ENCODE measurements around the gene WDFY3.

WDFY3 gene

DNA sequence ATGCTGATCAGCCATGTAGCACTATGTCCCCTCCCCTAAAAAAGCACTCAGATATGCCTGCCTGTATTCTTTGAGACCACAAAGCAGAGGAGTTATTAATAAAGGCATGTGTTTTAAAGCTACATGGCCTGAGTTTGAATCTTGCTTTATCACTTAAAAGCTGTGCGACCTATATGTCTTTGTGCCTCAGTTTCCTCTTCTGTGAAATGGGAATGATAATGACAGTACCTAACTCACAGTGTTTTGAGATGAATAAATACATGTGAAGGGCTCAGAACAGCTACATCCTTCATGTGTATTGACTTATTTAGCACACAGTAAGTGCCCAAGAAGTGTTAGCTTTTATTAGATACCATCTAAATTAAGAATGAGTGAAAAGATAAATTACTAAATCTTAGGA, 180.0 kb downstream of the WDFY3 start:
- DNase-seq: no peak

DNA sequence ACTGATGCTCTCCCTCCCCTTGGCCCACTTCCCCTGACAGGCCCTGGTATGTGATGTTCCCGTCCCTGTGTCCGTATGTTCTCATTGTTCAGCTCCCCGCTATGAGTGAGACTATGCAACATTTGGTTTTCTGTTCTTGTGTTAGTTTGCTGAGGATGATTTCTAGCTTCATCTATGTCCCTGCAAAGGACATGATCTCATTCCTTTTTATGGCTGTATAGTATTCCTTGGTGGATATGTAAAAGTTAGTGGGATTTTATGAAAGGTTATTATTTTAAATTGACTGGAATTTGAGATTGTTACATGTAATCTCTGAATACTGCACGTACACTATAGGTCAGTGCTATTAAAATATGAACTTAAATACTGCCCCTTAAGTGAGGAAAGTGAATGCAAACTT, 184.0 kb downstream of the WDFY3 start:
- DNase-seq: no peak

DNA sequence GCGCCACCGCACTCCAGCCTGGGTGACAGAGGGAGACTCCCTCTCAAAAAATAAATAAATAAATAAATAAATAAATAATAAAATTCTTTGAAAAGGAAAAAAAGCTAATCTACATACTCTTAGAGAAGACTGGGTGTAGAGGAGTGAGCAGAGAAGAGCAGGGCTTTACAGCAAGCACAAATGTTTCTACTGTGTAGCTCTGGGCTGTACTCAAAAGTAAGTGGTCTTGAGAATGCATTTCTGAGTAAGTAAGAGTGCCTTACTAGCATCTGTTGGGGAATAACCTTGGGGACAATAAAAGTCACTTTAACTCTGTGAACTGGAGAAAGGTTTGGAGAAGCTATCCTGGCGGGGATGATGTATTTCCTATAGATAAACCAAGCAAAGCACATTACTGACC, 185.8 kb downstream of the WDFY3 start:
- DNase-seq: no peak

DNA sequence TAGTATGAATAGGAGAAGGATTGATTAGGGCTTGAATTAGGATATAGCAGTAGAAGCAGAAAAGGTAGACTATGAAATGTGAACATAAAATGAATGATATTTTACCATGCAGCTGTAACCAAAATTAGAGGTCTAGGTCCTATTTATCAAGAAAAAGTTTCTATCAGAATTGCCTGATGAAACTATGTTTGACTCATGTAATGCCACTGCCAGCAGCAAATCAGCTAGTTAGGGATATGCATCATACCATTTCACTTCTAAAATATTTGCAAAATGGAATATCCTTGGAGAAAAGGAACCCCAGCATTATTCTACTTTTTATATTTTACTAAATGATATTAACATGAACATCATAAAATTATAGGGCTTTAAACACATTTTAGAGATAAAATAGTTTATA, 188.4 kb downstream of the WDFY3 start:
- DNase-seq: no peak

DNA sequence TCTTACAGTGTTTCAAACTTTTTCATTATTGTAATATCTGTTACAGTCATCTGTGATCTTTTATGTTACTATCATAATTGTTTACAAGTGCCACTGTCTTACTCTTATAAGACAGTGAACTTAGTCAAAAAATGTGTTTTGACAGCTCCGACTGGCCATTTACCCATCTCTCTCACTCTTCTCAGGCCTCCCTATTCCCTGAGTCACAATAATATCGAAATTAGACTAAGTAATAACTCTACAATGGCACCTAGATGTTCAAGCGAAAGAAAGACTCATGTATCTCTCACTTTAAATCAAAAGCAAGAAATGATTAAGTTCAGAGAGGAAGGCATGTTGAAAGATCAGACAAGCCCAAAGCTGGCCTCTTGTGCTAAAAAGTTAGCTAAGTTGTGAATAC, 199.3 kb downstream of the WDFY3 start:
- DNase-seq: no peak

DNA sequence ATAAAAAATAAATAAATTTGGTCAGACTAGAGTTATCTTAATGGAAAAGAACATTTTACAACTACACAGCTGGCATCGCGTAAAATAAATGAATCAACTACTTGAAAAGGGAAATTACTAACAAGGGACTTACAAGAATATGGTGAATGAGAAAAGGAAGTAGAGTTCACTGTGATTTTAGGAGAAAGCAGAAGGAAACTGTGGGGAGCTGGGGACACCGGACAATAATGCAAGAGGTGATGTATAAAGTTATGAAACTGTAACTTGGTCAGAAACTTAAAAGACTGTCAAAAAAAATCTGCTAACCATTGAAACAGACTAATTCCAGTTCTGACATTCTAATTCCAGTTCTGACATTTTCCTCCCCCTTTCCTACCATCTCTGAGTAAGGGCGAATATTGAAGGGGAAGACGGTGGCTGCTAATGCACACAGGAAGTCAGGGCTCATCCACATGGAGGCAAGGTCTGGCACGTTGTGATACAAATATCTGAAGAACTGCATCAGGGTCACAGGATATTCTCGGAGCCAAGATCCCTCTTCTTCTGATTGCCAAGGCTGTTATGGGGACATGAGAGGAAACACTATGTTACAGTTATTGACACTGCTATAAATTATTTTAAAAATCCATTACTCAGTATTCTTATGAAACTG, 213.0 kb downstream of the WDFY3 start:
- no peak for DNase-seq

DNA sequence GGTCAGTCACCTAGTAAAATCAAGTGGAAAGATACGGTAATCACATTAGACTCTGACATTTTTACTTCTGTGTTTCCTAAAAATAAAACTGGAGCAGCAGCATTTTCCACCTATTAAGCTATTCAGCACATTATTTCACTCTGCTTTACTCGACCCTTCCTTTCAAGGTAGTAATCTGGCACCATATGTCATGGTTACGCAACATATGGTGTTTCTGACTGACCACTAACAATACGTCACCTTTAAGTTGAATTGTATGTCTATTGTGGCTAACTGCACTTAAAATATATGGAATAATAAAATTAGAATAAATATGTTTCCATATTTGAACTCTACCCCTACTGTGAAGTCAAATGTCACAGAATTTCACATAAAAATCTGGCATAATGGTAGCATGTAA, 214.8 kb downstream of the WDFY3 start:
- no peak for DNase-seq

DNA sequence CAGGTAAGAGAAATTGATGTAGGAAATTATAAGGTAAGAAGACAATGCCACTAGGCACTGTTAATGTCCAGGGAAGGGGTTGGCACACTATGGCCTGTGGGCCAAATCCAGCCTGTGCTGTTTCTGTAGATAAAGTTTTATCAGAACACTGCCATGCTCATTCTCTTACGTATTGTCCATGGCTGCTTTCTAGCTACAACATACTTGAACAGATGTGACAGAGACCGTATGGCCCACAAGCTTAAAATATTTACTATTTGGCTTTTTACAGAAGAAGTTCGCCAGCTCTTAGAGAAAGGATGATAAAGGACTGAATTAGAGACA, 215.6 kb downstream of the WDFY3 start:
- DNase-seq: no peak

DNA sequence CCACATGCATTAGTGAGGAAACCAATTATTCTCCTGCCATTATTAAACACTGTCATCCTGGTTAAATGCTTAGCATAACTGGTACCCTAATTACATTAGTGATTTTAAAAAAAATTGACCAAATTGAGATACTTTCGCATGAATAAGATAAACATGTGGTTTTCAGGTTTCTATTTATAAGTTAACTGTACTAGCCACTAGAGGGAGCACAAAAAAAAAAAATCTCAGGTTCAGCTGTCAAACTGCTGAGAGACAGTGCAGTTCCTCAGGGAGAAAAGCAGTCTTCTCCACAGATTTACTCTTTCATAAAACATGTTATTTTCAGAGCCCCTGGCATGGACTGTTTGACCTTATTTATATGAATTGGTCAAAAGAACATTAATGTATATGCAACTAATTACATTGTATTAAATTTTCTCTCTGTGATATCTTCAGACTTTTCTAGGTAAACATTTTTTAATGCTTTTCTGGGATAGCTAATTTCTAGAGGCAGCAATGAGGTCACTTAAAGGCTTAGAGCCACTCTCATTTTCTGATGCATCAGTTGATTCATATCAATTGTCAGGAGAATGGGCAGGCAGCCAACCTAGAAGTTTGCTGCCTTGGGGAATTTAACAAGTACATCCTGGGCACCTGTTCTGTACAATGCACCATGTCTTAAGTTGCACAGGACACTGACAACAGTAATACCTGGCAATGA, 216.1 kb downstream of the WDFY3 start:
- no peak for DNase-seq

DNA sequence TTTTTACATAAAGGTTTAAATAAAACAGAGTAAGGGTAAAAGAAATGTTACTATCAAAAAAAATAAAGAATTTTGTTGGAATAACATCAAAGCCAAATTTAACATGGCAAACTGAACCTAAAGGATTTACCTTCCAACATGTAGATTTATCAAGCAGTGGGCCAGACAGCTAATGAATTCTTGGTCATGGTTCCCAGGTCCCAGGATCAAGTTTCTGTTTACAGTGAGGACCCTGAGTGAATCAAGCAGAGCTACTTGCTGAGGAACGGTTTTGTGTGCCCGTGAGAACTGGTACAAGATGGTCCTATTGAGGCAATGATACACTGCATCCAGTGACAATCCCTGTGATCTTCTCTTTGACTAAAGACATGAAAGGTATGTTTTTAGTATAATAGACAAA, 226.4 kb downstream of the WDFY3 start:
- DNase-seq: no peak

DNA sequence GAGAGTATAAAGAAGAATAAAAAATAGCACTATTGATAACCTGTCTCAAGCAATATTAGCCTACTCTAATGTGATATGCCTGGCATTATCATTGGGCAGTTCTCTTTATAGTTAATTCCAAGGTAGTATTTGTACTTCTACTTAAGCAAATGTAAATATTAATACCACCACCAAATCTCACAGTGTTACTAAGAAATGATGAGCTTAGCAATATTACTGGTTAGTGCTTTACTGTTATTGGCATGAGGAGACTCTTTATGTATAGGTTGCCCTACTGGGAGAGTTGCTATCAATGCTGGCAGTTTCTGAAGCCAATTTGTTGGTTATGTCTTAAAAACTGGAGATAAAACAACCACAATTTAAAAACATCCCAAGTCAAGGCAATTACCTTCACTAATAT, 227.9 kb downstream of the WDFY3 start:
- no peak for DNase-seq

DNA sequence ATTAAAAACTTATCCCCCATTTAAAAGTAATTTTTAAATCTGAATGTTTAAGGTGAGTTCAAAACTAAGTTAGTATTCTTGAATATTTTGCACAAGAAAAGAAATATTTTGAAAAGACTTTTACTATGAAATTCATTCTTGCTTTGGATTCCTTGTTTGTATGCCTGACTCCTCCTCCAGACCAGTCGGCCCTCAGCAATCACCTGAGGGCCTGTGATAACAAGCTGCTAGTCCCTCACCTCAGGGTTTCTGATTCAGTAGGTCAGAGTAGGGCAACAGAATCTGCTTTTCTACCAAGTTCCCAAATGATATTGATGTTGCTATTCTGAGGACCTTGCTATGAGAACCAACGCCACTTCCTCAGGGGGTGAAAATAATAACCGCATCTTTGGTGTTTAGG, 228.8 kb downstream of the WDFY3 start:
- no peak for DNase-seq

DNA sequence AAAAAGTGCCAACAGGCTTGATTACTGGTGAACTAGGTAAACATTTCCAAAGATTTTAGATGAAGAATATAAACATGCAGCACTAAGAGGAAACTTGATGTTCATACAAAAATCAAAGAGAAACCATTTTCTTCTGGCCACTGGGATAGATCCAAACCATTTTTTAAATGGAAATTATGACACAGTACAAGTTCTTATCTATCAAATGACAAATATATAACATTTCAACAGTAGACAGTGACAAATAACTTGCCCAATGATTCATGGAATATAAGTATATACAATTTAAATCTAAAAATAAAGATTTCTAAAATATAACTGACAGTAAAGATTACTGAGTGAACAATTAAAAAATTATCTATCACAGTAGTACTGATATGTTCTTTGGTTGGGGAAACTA, 232.5 kb downstream of the WDFY3 start:
- DNase-seq: no peak

DNA sequence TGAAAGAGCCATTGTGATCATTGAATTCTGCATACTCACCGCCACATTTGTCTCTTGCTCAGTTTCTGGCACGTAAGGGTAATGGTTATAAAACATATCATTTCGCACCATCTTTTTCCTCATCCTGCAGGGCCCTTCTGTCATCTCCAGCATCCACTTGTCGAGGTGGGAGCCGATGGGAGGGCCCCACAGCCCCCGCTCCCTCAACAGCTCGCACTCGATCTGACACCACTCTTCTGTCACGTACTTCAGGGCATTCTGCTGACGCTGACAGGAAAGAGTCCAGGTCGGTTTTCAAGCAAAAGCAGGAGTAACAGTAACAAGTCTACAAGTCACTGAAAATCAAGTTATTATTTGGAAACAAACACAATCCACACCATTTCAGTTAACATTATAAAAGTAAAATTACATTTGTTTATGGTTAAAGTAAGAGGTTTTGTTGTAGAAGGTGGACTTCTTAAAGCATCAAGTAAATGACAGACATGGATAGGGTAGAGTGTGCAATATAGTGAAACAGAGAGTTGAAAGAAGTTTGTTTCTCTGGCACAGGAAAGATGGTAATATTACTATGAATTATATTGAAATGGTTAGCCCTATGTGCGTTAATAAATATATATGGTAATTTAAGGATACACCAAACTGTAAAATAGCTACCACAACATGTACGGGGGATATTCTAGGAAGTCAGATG, 233.0 kb downstream of the WDFY3 start:
- DNase-seq: no peak

DNA sequence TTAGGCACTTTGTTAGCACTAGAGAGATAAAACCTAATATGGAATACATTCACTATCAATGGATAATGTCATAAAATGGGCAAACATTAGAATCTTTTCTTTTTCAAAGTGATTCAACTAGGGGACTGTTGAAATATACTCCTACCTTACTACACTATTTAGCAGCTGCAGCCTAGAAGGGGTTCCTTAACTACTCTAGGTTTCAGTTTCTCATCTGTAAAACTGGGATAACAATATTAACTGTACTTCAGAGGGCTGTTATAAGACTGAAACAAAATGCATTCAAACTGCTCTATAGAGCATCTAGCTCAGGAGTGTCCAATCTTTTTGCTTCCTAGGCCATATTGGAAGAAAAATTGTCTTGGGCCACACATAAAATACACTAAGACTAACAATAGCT, 236.1 kb downstream of the WDFY3 start:
- DNase-seq: no peak

DNA sequence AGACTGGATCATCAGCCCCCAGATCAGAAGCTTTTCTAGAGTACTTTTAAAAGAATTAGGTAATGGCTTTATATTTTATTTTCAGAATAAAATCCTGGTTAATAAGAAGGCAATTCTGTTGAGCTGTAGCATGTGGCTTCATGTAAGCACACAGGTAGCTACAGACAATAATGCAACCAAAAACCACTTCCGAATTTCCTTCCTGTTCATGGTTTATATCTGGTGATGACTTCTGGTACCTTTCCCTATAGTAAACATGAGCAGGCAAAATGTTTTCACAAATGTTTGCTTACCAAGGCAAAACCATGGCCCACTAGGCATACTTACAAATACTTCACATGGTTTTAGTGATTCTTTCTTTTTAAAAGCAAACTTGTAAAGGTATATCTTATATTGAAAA, 239.0 kb downstream of the WDFY3 start:
- DNase-seq: no peak

DNA sequence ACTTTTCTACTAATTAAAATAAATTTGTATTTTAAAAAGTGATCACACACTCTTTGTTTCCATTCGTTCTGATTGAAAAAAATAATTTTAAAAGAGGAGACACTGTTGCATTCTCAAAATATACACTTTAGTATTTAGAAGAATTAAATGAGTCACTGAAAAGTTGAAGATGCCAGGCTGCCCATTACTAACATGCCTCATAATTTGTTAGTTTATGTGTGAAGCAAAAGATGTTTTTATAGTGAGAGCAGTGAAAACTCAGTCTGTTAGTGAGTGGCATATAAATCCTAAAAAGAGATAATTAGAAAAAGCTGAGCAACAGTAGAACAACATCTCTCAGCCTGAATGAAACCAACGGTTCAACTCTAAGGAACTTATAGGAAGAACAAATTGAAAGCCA, 240.1 kb downstream of the WDFY3 start:
- DNase-seq: no peak

DNA sequence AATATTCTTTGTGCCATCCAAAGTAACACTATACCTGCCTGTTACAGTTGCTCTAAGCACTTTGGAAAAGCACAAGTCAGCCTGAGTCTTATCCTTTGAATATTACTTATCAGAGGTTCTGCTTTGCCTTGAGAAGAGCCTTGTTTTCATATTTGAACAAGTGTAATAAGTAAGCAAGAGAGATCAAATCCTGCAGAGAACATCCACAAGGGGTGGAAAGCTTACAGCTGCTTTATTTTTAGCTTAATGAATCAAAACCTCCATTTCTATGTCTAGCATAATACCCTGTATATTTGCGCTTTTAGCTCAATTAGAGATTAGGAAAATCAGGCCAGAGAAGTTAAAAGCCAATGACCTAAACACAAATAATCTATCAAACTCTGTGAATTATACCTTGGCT, 243.8 kb downstream of the WDFY3 start:
- no peak for DNase-seq

DNA sequence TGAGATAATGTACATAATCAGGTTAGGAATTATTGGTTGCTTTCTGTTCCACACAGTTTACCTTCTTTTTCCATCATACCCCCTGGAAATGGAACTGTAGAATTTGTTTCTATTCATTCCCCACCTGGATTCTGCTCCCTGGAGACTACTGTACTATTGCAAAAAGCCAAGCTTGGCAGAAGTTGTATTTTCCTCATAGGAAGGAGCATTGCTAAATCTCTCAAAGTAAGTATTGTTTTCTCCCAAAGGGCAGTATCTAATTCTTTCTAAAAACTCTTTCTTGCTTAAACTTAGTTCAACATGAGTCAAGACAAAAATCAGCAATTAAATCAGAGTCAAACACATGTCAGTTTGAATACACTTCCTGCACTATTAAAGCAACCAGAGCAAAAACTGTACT, 247.4 kb downstream of the WDFY3 start:
- no peak for DNase-seq

DNA sequence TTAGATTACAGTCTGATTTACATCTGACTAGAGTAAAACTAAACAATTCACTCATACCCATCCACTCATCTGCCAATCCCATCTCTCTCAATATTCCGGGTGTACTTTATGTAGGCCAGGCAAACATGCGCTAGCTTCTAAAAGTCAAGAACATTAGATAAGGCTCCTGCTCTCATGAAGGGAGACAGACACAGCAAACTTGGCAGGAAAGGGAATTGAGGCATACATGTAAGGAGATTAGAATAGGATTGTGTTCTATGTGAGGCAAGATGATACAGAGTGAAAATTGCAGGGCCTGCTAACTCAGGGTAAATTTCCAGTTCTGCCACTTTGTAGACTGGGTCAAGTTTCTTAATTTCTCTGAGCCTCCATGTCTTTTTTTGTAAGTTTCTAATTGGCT, 247.8 kb downstream of the WDFY3 start:
- no peak for DNase-seq

DNA sequence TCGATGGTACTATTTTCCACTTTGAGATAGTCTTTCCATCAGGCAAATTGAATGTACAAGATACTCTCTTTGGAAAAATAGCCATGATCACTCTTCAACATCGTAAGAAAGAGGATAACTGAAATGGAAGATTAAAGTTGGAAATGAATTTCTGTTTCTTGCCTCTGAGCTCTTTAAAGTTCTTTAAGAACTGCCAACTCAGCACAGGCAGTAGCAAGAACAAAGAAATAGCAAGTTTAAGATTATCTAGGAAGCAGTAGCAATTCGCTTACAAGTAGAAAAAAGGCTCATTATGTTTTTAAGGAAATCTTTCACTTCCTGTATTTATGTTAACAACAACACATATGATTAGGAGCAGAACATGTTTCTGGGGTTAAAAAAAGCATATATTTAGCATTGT, 255.9 kb downstream of the WDFY3 start:
- DNase-seq: no peak

DNA sequence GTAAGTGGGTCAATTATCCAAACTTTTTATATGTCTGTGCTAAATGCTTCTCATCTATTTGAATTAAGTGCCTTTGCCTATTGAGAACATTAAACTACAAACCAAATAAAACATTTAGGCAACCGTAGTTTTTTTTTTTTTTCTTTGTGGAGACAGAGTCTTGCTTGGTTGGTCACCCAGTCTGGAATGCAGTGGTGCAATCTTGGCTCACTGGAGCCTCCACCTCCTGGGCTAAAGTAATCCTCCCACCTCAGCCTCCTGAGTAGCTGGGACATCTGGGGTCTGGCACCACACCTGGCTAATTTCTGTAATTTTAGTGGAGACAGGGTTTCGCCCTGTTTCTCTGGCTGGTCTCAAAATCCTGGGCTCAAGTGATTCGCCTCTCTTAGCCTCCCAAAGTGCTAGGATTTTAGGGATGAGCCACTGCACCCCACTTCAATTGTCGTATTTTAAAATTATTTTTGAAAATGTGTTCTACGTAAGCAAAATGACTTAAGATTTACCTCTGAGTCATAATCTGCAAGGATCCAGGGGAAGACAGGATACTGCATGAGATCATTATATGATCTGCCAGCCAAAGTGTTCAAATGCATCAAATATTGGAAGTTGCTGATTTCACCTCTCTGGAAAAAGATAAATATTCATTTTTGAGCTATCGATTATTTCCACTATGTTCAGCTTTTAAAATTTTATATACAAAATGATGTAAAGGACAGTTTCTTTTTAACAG, 257.9 kb downstream of the WDFY3 start:
- DNase-seq: no peak

DNA sequence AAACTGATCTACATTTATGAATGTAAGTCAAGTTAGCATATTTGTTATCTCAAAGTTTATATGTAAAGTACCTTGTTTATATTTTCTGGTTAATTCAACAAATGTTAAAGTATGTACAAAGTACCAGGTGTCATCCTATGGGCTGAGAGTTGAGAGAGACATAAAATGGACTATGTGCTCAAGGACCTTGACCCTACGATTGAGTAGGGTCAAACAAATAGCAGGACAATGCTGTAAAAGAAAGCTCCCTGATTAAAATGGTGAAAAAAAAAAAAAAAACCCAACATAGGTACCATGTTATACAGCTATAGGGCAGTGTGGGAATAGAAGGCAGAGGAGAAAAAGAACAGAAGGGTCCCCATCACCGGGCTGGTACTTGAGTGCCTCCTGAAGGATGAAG, 260.2 kb downstream of the WDFY3 start:
- DNase-seq: no peak

All from activated T-cell treated with anti-CD3 and anti-CD28 coated beads, Interleukin-2, amount 50 U/mL, for 48 hours (primary cell).